NK-92 (cell line): ENCODE data around the gene DDIT4.
"Not testable (repeated sequence)": the region's sequence is repeated elsewhere in the genome, so short reads cannot be mapped to it uniquely, and the experiment has no call there.

Experiments
- DNase-seq: peaks from one replicate; lab custom pipeline; 2025; ENCODE audit not compliant: unreplicated experiment; lab: John Stamatoyannopoulos, UW

Gene DDIT4

GRCh38 chr10:72265990-72266865 is 7.5 kb upstream of the DDIT4 start:
- no peak for DNase-seq

GRCh38 chr10:72267381-72267780 is 6.3 kb upstream of the DDIT4 start:
- DNase-seq, result no peak

DNA sequence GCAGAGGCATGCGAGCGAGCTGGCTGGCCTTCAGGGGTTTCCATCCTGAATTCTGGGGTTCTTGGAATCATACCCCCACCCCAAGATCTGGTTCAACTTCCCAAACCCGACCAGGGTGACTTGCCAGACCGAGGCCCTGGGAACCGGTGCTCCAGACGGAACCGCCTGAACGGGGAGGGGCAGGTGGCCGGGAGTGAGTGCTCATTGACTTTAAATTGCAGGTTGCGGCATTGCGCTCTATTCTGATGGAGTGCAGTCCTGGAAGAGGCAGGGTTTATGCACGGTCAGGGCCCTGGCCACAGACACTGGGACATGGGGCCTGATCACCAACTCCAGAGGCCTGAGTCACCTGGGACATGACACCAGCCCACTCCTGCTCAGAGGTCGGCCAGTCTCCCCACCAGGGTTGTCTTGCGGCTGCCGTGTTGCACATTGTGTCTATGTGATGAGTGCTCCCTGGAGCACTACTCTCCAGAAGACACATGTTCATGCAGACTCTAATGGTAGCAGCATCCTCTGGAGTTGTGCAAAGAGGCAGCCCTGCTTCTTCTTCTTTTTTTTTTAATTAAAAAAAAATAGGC is 5.8 kb upstream of the DDIT4 start:
- no peak for DNase-seq

DNA sequence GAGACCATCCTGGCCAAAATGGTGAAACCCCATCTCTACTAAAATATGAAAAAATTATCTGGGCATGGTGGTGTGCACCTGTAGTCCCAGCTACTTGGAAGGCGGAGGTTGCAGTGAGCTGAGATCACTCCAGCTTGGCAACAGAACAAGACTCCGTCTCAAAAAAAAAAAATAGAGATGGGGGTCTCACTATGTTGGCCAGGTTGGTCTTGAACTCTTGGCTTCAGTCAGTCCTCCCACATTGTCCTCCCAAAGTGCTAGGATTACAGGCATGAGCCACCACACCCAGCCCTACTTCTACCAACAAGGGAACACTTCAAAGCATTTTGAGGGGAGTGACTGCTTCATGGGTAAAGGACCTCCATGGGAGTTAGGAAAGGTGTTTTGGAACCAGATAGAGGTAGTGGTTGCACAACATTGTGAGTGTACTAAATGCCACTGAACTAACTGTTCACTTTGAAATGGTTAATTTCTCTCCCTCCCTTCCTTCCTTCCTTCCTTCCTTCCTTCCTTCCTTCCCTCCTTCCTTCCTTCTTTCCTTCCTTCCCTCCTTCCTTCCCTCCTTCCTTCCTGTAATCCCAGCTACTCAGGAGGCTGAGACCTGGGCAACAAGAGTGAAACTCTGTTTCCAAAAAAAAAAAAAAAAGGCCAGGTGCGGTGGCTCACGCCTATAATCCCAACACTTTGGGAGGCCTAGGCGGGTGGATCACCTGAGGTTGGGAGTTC is 5.1 kb upstream of the DDIT4 start:
- DNase-seq, result not testable (repeated sequence)

GRCh38 chr10:72270607-72271281 is 3.0 kb upstream of the DDIT4 start:
- DNase-seq, result no peak

GRCh38 chr10:72272689-72273409 is 875 bp upstream of the DDIT4 start:
- DNase-seq, result no peak

DNA sequence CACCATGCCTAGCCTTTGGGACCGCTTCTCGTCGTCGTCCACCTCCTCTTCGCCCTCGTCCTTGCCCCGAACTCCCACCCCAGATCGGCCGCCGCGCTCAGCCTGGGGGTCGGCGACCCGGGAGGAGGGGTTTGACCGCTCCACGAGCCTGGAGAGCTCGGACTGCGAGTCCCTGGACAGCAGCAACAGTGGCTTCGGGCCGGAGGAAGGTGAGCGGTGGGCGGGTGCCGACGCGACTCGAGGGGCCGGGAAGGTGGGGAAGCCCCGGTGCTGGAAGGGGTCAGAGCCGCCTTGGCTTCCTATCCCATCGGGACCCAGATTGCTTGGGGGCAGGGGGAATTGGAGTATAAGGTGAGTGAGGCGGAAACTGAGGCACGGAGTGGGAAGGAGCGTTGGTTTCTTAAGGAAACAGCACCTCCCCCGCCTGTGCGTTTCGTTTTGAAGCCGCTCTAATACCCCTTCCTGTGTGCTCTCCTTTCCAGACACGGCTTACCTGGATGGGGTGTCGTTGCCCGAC is 547 bp downstream of the DDIT4 start:
- DNase-seq, result no peak

- no peak for DNase-seq
Observed at GRCh38 chr10:72274730-72275350, 1.1 kb downstream of the DDIT4 start.

GRCh38 chr10:72275351-72276012 is 1.8 kb downstream of the DDIT4 start:
- no peak for DNase-seq

DNA sequence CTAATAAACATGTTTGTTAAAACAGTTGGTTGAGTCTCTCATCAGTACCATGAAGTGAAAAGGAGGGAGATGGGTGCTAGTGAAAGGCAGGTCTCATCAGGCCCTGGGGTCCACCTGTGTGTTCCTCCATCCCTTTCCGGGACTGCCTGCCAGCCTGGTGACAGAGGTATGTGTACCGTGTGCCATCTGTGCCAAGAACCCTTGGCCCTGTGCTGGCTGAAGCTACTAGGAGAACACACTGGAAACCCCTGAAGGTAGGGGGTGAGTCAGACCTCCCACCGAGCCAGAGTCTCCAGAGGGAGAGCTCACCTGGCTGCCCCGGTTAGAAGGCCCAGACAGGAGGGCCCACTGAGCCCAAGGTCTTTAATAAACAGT is 2.3 kb downstream of the DDIT4 start:
- DNase-seq, result no peak

GRCh38 chr10:72276421-72277339 is 3.0 kb downstream of the DDIT4 start:
- no peak for DNase-seq

DNA sequence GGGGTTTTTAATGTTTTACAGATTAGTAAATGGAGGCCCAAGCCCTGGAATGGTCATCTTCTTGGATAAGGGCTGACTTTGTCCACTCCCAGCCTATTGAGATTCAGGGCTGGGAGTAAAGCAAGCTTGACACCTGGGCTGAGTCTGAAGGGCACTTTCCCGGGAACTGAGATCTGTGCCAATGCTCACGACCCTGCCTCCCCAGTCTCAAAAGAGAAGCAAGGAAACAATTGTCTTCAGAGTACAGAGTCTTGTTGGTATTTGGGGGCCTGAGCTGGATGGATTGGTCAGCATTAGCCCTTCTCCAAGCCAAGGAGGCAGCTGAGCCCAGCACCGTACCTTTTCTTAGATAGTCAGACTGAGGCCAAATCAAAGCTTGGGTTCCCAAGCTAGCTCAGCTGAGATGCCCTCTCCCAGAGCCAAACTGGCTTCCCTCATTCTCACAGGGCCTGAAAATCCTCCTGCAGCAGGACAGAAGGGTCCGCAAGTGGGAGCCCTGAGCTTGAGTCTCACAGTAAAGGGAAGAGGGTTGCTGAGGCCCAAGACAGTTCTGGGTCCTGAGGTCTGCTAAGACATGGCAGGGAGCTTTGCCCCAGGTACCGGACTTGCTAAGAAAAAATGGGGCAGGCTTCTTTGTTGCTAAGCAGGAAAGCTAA is 3.7 kb downstream of the DDIT4 start:
- DNase-seq, result no peak

DNA sequence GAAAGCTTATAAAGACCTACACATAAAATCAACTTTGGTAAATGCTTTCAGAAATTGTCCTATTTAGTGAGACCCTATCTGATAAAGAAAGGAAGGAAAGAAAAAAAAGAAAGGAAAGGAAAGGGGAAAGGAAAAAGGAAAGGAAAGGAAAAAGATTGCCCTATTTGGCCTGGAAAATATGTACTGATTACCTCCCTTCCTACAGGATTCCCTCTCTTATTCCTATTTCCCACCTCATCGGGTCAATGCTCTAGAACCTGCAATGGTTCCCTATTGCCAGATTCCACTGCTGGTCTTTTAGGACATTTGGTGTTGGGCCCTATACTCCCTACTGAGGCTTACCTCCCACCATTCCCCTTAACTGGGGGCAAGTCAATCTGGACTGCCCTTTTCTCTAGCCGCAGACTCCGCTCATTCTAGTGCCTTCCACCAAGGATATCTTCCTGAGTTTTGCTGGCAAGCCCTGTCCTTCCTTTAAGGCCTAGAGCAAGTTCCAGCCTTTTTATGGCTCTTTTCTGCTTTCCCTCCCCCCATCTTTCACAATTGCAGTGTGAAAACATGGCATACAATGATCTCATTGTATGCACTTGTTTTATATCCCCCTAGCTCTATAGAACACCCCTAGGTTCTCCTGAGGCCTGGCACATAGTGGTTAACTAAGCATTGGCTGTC is 4.4 kb downstream of the DDIT4 start:
- no peak for DNase-seq

DNA sequence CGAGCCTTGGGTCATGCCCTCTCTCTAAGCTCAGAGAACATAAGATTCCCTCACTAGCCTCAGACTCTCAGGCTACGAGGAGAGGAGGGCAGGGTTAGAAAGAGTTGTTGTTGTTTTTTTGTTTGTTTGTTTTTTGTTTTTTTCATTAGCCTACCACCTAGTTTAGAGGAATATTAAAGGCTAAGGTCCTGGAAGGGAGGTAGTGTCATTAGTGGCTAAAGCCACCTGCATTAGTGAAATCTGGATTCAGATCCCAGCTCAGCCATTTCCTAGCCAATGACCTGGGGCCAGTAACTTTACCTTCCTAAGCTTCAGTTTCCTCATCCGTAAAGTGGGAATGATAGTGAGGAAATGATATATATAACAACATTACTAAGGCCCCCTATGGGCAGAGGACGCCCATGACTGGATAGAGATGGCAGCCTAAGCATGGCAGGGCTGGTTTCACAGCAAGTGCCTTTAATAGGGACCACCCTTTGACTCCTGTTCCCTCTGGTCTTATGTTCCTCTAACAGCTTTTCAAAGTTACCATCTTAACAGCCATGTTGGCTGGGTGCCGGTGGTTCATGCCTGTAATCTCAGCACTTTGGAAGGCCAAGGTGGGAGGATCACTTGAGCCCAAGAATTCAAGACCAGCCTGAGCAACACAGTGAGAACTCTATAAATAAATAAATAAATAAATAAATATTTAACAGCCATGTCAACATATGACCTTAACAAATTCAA is 5.1 kb downstream of the DDIT4 start:
- no peak for DNase-seq

- not testable (repeated sequence) for DNase-seq
Observed at GRCh38 chr10:72279587-72279986, 5.9 kb downstream of the DDIT4 start.

- DNase-seq, result no peak
Observed at GRCh38 chr10:72283131-72283530, 9.4 kb downstream of the DDIT4 start.
